Suprapubic skin (tissue), 4 donors: ENCODE measurements around the gene DCD. TPM values are rescaled to one million over a fixed set of nuclear protein-coding genes. Genes with fewer than 3 reads are reported as not detected.

Source experiments
- DNase-seq, 2 donors: peaks; one replicate each; pipeline ENCODE4 v3.0.0-alpha.2; 2019; ENCODE audit warnings: low spot score in 2 of 2
- H3K27ac ChIP-seq: fragments of 200-600 bp; sonication (generic); one replicate; pipeline ENCODE4 v1.5.1; 2019
- H3K27me3 ChIP-seq: fragments of 200-600 bp; sonication (generic); one replicate; pipeline ENCODE4 v1.5.1; 2019
- H3K36me3 ChIP-seq: fragments of 200-600 bp; sonication (generic); one replicate; pipeline ENCODE4 v1.5.1; 2019
- H3K4me1 ChIP-seq: fragments of 200-600 bp; sonication (generic); one replicate; pipeline ENCODE4 v1.5.1; 2019
- H3K4me3 ChIP-seq: fragments of 200-600 bp; sonication (generic); one replicate; pipeline ENCODE4 v1.5.1; 2019; ENCODE audit warnings: mild to moderate bottlenecking
- H3K9me3 ChIP-seq: fragments of 200-600 bp; sonication (generic); one replicate; pipeline ENCODE4 v1.5.1; 2019
- CTCF ChIP-seq, 2 donors: fragments of 200-600 bp in 1 of 2; fragments of 450-650 bp in 1 of 2; sonication (generic) in 1 of 2; IDR thresholded peaks; one replicate each; pipeline ENCODE4 v1.5.1; 2016 to 2019; ENCODE audit warnings: antibody characterized with exemption in 2 of 2, mild to moderate bottlenecking in 1 of 2, moderate library complexity in 1 of 2
- EP300 ChIP-seq: sonication (generic); formaldehyde crosslinking; IDR thresholded peaks from one replicate; pipeline ENCODE4 v1.6.1; 2017; ENCODE audit warnings: antibody characterized with exemption
- POLR2A ChIP-seq, 2 donors: fragments of 450-650 bp; IDR thresholded peaks; one replicate each; pipeline ENCODE4 v1.6.1; 2017; ENCODE audit warnings: antibody characterized with exemption in 2 of 2, mild to moderate bottlenecking in 2 of 2, moderate library complexity in 2 of 2
- POLR2AphosphoS5 ChIP-seq, 3 donors: sonication (generic); formaldehyde crosslinking; IDR thresholded peaks; one replicate each; pipeline ENCODE4 v1.6.1; 2017; ENCODE audit warnings: antibody characterized with exemption in 3 of 3
- WGBS: methylation state at CpG from one replicate; pipeline ENCODE4 v1.1.5; 2018; 5-methylcytosine and 5-hydroxymethylcytosine counted together
- total RNA-seq, 4 donors: library from RNA; depleted of rRNA; stranded (reverse); fragments of >200 nt; gene quantifications; one replicate each; pipeline ENCODE4 v1.1.0, GENCODE V29; 2016

DCD gene
- total RNA-seq, 4 donors from 2014 or later = 1,519 to 3,186 (median 2,298) TPM

GRCh38 chr12:54595471-54595870 lies 52.7 kb downstream of the DCD start:
- no peaks in the 10 kb centered on the region for H3K36me3 ChIP-seq

More at GRCh38 chr12:54595471-54595870, 52.7 kb downstream of the DCD start:
- Histone ChIP-seq H3K4me3 (no peak overlapping the region), H3K27ac (no peak overlapping the region), H3K27me3 (no peaks in the 10 kb centered on the region), H3K9me3 (no peaks in the 10 kb centered on the region), H3K4me1 (peaks cover 5% of the 10 kb centered on the region)
- TF ChIP-seq EP300 (no peak), CTCF (IDR thresholded peaks at IDR 0.05) (no peak), POLR2A (IDR thresholded peaks at IDR 0.05) (no peak), POLR2AphosphoS5 (IDR thresholded peaks at IDR 0.05) (no peak)
- no peak for DNase-seq
- 81% methylated on average over 3 of the region's 3 CpGs for WGBS

Other genes starting within 250 kb of the DCD start
- gene ITGA5, start 229.1 kb downstream of the DCD start, total RNA-seq = 10 to 100 TPM; 16.3 to 36.4 (median 24.8) TPM
- not detected for gene GTSF1, start 174.8 kb downstream of the DCD start, total RNA-seq
- 10 to 100 TPM in 1 of 4 donors, 1 to 10 TPM in 3; 3.6 to 19.6 (median 4.6) TPM for gene NCKAP1L, start 150.6 kb downstream of the DCD start, total RNA-seq
- gene PDE1B, start 98.8 kb downstream of the DCD start, total RNA-seq = 1 to 10 TPM; 1.8 to 4.8 (median 3.9) TPM
- 10 to 100 TPM in 1 of 4 donors, 1 to 10 TPM in 3; 3.5 to 11.0 (median 5.9) TPM for gene PPP1R1A, start 59.7 kb downstream of the DCD start, total RNA-seq
- gene LACRT, start 13.5 kb downstream of the DCD start, total RNA-seq = 1 to 10 TPM in 1 of 4 donors, not detected in 3; 1.5 TPM
- 1,000 to 10,000 TPM in 3 of 4 donors, 100 to 1,000 TPM in 1; 218 to 1,530 (median 1,210) TPM for gene MUCL1, start 206.2 kb upstream of the DCD start, total RNA-seq